Spleen (tissue), 7 donors: ENCODE measurements around the gene NRL.

ENCODE experiments used
- POLR2A ChIP-seq, 3 donors: fragments of 450-650 bp; IDR thresholded peaks; one replicate each; pipeline ENCODE4 v1.5.1; 2017; ENCODE audit warnings: antibody characterized with exemption in 3 of 3, mild to moderate bottlenecking in 1 of 3
- TF ChIP-seq, protein P1 (sequence below), 11 experiments: fragments of 200-600 bp in 7 of 11; fragments of 450-650 bp in 4 of 11; sonication (generic) in 4 of 11; IDR thresholded peaks in 8 of 11; conservative IDR thresholded peaks in 3 of 11; 1 replicate in 7 of 11; 2 replicates in 4 of 11; pipeline versions ENCODE4 v1.4.0 to v1.8.0; 2016 to 2021; ENCODE audit warnings: antibody characterized with exemption in 11 of 11, inconsistent platforms in 4 of 11, mild to moderate bottlenecking in 1 of 11
- donor health status: DM: no; HTN: no; CAD: no; lungs with moderate emphysema.
- donor health status: DM: no; HTN: no; CAD: no.
- donor health status: DM: no; HTN: no; CAD: no.

DNA sequence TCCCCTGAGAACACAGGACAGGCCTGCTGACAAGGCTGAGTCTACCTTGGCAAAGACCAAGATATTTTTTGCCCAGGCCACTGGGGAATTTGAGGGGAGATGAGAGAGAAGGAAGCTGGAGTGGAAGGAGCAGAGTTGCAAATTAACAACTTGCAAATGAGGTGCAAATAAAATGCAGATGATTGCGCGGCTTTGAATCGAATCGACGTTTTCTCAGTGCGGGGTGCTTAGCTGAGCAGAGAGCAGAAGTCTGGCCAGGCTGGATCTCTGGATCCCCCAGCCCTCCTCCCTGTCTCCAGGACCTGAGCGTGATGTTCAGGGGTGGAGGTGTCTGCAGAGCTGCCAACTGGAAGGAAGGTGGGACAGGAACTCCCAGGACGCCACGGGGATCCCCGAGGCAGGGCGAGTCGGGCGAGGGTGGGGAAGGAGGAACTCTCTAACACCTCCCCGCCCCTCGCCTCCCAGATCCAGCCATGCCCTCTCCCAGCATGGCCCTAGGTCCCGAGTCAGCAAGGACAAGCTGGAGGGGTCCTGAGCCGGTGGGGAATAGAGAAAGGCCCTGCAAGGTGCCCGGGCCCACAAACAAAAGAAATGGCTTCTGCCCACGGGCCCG is 63.5 kb downstream of the NRL start:
- TF ChIP-seq, protein P1, sequence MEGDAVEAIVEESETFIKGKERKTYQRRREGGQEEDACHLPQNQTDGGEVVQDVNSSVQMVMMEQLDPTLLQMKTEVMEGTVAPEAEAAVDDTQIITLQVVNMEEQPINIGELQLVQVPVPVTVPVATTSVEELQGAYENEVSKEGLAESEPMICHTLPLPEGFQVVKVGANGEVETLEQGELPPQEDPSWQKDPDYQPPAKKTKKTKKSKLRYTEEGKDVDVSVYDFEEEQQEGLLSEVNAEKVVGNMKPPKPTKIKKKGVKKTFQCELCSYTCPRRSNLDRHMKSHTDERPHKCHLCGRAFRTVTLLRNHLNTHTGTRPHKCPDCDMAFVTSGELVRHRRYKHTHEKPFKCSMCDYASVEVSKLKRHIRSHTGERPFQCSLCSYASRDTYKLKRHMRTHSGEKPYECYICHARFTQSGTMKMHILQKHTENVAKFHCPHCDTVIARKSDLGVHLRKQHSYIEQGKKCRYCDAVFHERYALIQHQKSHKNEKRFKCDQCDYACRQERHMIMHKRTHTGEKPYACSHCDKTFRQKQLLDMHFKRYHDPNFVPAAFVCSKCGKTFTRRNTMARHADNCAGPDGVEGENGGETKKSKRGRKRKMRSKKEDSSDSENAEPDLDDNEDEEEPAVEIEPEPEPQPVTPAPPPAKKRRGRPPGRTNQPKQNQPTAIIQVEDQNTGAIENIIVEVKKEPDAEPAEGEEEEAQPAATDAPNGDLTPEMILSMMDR (IDR thresholded peaks at IDR 0.05 in 8 of 11, conservative IDR thresholded peaks at IDR 0.05 in 3 of 11) = no peak
- TF ChIP-seq POLR2A (IDR thresholded peaks at IDR 0.05) = no peak
